T-helper 17 cell (primary cell): ENCODE results near the gene MASP1. TPM values are rescaled to one million over a fixed set of nuclear protein-coding genes. Genes with fewer than 3 reads are reported as not detected.

Experiments
- ATAC-seq: fragments of 150-1000 bp; cut with Tn5 transposase; 2 replicates; pipeline ENCODE4 v1.10.0; 2021; ENCODE audit warnings: mild to moderate bottlenecking, moderate library complexity
- DNase-seq, 3 donors: peaks; one replicate each; pipeline versions ENCODE4 v3.0.0 to v3.0.0-alpha.2; 2020 to 2021
- H3K9me3 ChIP-seq: one replicate; pipeline ENCODE4 v1.7.0; 2013; ENCODE audit warnings: low read length, mild to moderate bottlenecking; ENCODE audit not compliant: control insufficient read depth, poor library complexity, severe bottlenecking
- H3K27ac Mint-ChIP-seq: one replicate; pipeline ENCODE4 v1.8.0; 2022; ENCODE audit warnings: mild to moderate bottlenecking, moderate library complexity, mixed read lengths
- H3K27me3 Mint-ChIP-seq: one replicate; pipeline ENCODE4 v1.8.0; 2022; ENCODE audit warnings: mixed read lengths
- H3K36me3 Mint-ChIP-seq: one replicate; pipeline ENCODE4 v1.8.0; 2022; ENCODE audit warnings: low read depth, mixed read lengths
- H3K4me1 Mint-ChIP-seq: one replicate; pipeline ENCODE4 v1.8.0; 2022; ENCODE audit warnings: mild to moderate bottlenecking, mixed read lengths
- H3K4me3 Mint-ChIP-seq: one replicate; pipeline ENCODE4 v1.8.0; 2022; ENCODE audit warnings: mild to moderate bottlenecking, moderate library complexity, mixed read lengths
- total RNA-seq, 4 donors: library from RNA in 2 of 4; stranded (reverse) in 2 of 4; gene quantifications; one replicate each; pipeline ENCODE4 v1.2.3 and lab custom pipeline; 2022 to 2026

Gene MASP1
- total RNA-seq, 2 donors from 2014 or later: 0.44 TPM; not detected in 1

GRCh38 chr3:187290503-187290902, 1.0 kb downstream of the MASP1 start:
- H3K36me3 Mint-ChIP-seq: peaks cover 2% of the 10 kb centered on the region

GRCh38 chr3:187288855-187289605, 2.5 kb downstream of the MASP1 start:
- H3K4me3 Mint-ChIP-seq: no peak overlapping the region

More at GRCh38 chr3:187290503-187290902, 1.0 kb downstream of the MASP1 start:
- Mint-ChIP-seq H3K4me3 (no peak overlapping the region), H3K4me1 (peaks cover 6% of the 10 kb centered on the region), H3K27me3 (peaks cover 75% of the 10 kb centered on the region), H3K27ac (peak overlapping the region; percentile 27)
- DNase-seq (no peak), ATAC-seq (no peak)
- H3K9me3 ChIP-seq: no peaks in the 10 kb centered on the region

GRCh38 chr3:187288131-187288854, 3.2 kb downstream of the MASP1 start:
- no peak overlapping the region for H3K27ac Mint-ChIP-seq
- ATAC-seq (no peak), DNase-seq (no peak)
- H3K4me3 Mint-ChIP-seq: no peak overlapping the region
- peaks cover 83% of the 10 kb centered on the region for H3K27me3 Mint-ChIP-seq
- H3K36me3 Mint-ChIP-seq: peaks cover 2% of the 10 kb centered on the region
- no peaks in the 10 kb centered on the region for H3K9me3 ChIP-seq
- H3K4me1 Mint-ChIP-seq: peaks cover 6% of the 10 kb centered on the region

More at GRCh38 chr3:187288855-187289605, 2.5 kb downstream of the MASP1 start:
- DNase-seq (no peak), ATAC-seq (no peak)
- peaks cover 2% of the 10 kb centered on the region for H3K36me3 Mint-ChIP-seq
- no peaks in the 10 kb centered on the region for H3K9me3 ChIP-seq
- H3K27ac Mint-ChIP-seq: no peak overlapping the region
- peaks cover 83% of the 10 kb centered on the region for H3K27me3 Mint-ChIP-seq
- peaks cover 6% of the 10 kb centered on the region for H3K4me1 Mint-ChIP-seq

GRCh38 chr3:187287256-187287655, 4.3 kb downstream of the MASP1 start:
- ATAC-seq (no peak), DNase-seq (no peak)
- no peaks in the 10 kb centered on the region for H3K9me3 ChIP-seq
- H3K36me3 Mint-ChIP-seq: peaks cover 2% of the 10 kb centered on the region
- peaks cover 6% of the 10 kb centered on the region for H3K4me1 Mint-ChIP-seq
- no peak overlapping the region for H3K27ac Mint-ChIP-seq
- peaks cover 76% of the 10 kb centered on the region for H3K27me3 Mint-ChIP-seq
- H3K4me3 Mint-ChIP-seq: no peak overlapping the region

- Mint-ChIP-seq H3K4me3 (no peak overlapping the region), H3K4me1 (peaks cover 6% of the 10 kb centered on the region), H3K27me3 (peaks cover 74% of the 10 kb centered on the region), H3K27ac (no peak overlapping the region), H3K36me3 (peaks cover 2% of the 10 kb centered on the region)
- H3K9me3 ChIP-seq: no peaks in the 10 kb centered on the region
- DNase-seq (no peak), ATAC-seq (no peak)
Observed at GRCh38 chr3:187286467-187287059, 5.0 kb downstream of the MASP1 start.

- H3K27ac Mint-ChIP-seq: no peak overlapping the region
- DNase-seq (no peak), ATAC-seq (no peak)
- H3K9me3 ChIP-seq: no peaks in the 10 kb centered on the region
- peaks cover 62% of the 10 kb centered on the region for H3K27me3 Mint-ChIP-seq
- no peaks in the 10 kb centered on the region for H3K4me1 Mint-ChIP-seq
- H3K4me3 Mint-ChIP-seq: no peak overlapping the region
- no peaks in the 10 kb centered on the region for H3K36me3 Mint-ChIP-seq
Observed at GRCh38 chr3:187281191-187281714, 10.3 kb downstream of the MASP1 start.

GRCh38 chr3:187280644-187281043, 10.9 kb downstream of the MASP1 start:
- no peak overlapping the region for H3K4me3 Mint-ChIP-seq
- H3K4me1 Mint-ChIP-seq: no peaks in the 10 kb centered on the region
- no peak for ATAC-seq
- peaks cover 62% of the 10 kb centered on the region for H3K27me3 Mint-ChIP-seq
- H3K27ac Mint-ChIP-seq: no peak overlapping the region
- no peak for DNase-seq
- no peaks in the 10 kb centered on the region for H3K9me3 ChIP-seq
- no peaks in the 10 kb centered on the region for H3K36me3 Mint-ChIP-seq

- H3K9me3 ChIP-seq: no peaks in the 10 kb centered on the region
- peaks cover 49% of the 10 kb centered on the region for H3K27me3 Mint-ChIP-seq
- no peak overlapping the region for H3K27ac Mint-ChIP-seq
- no peak for DNase-seq
- H3K36me3 Mint-ChIP-seq: no peaks in the 10 kb centered on the region
- H3K4me1 Mint-ChIP-seq: no peaks in the 10 kb centered on the region
- ATAC-seq: no peak
- no peak overlapping the region for H3K4me3 Mint-ChIP-seq
Observed at GRCh38 chr3:187277129-187277462, 14.4 kb downstream of the MASP1 start.

GRCh38 chr3:187276397-187277128, 15.0 kb downstream of the MASP1 start:
- Mint-ChIP-seq H3K4me1 (no peaks in the 10 kb centered on the region), H3K27ac (no peak overlapping the region), H3K4me3 (no peak overlapping the region), H3K36me3 (no peaks in the 10 kb centered on the region), H3K27me3 (peaks cover 50% of the 10 kb centered on the region)
- H3K9me3 ChIP-seq: no peaks in the 10 kb centered on the region
- DNase-seq (no peak), ATAC-seq (no peak)

GRCh38 chr3:187274977-187275338, 16.6 kb downstream of the MASP1 start:
- no peak for DNase-seq
- ATAC-seq: no peak
- Mint-ChIP-seq H3K4me1 (no peaks in the 10 kb centered on the region), H3K4me3 (no peak overlapping the region), H3K27ac (no peak overlapping the region), H3K27me3 (peaks cover 41% of the 10 kb centered on the region), H3K36me3 (no peaks in the 10 kb centered on the region)
- H3K9me3 ChIP-seq: no peaks in the 10 kb centered on the region

GRCh38 chr3:187274315-187274976, 17.1 kb downstream of the MASP1 start:
- ATAC-seq (no peak), DNase-seq (no peak)
- Mint-ChIP-seq H3K27me3 (peaks cover 36% of the 10 kb centered on the region), H3K4me3 (no peak overlapping the region), H3K36me3 (no peaks in the 10 kb centered on the region), H3K4me1 (no peaks in the 10 kb centered on the region), H3K27ac (no peak overlapping the region)
- H3K9me3 ChIP-seq: no peaks in the 10 kb centered on the region

GRCh38 chr3:187271582-187271981, 20.0 kb downstream of the MASP1 start:
- Mint-ChIP-seq H3K27me3 (peaks cover 20% of the 10 kb centered on the region), H3K36me3 (no peaks in the 10 kb centered on the region), H3K4me1 (no peaks in the 10 kb centered on the region), H3K4me3 (no peak overlapping the region), H3K27ac (no peak overlapping the region)
- no peak for ATAC-seq
- no peaks in the 10 kb centered on the region for H3K9me3 ChIP-seq
- DNase-seq: no peak
